Measurements from ENCODE around the gene NT5DC1.

NT5DC1 gene

GRCh38 chr6:116055513-116055912, 45.1 kb upstream of the NT5DC1 start:
- Histone ChIP-seq H3K27me3 (ENCODE audit: insufficient read depth, poor library complexity, severe bottlenecking) (peaks cover 6% of the 10 kb centered on the region), H3K4me3 (replicated peaks; ENCODE audit: insufficient read depth, low read length) (no peak overlapping the region), H3K27ac (replicated peaks) (no peak overlapping the region)
- no peak for TF ChIP-seq REST (IDR thresholded peaks at IDR 0.05; ENCODE audit: insufficient replicate concordance, low read depth)
- no peak for TF ChIP-seq GABPA (IDR thresholded peaks at IDR 0.05; ENCODE audit: low read depth)
- TF ChIP-seq CTCF (IDR thresholded peaks at IDR 0.05; ENCODE audit: insufficient read depth, low read length) = no peak
- no peak for TF ChIP-seq SPI1 (IDR thresholded peaks at IDR 0.05; ENCODE audit: borderline replicate concordance, low read depth)
- no peak for TF ChIP-seq POLR2AphosphoS5 (IDR thresholded peaks at IDR 0.05; ENCODE audit: low read depth)
- DNase-seq (ENCODE audit: low read depth in 1 of 2, low spot score in 1 of 2) = no peak

GRCh38 chr6:116057766-116058165, 42.9 kb upstream of the NT5DC1 start:
- no peak for DNase-seq (ENCODE audit: low read depth in 1 of 2, low spot score in 1 of 2)
- no peaks in the 10 kb centered on the region for H3K27me3 ChIP-seq (ENCODE audit: insufficient read depth, poor library complexity, severe bottlenecking)
- TF ChIP-seq REST (IDR thresholded peaks at IDR 0.05; ENCODE audit: insufficient replicate concordance, low read depth) (no peak), CTCF (IDR thresholded peaks at IDR 0.05; ENCODE audit: insufficient read depth, low read length) (no peak), POLR2AphosphoS5 (IDR thresholded peaks at IDR 0.05; ENCODE audit: low read depth) (no peak), GABPA (IDR thresholded peaks at IDR 0.05; ENCODE audit: low read depth) (no peak), SPI1 (IDR thresholded peaks at IDR 0.05; ENCODE audit: borderline replicate concordance, low read depth) (no peak)
- no peak overlapping the region for H3K27ac ChIP-seq (replicated peaks)
- no peak overlapping the region for H3K4me3 ChIP-seq (replicated peaks; ENCODE audit: insufficient read depth, low read length)

GRCh38 chr6:116059713-116060571, 40.7 kb upstream of the NT5DC1 start:
- TF ChIP-seq CTCF (IDR thresholded peaks at IDR 0.05; ENCODE audit: insufficient read depth, low read length) = no peak
- no peak for TF ChIP-seq REST (IDR thresholded peaks at IDR 0.05; ENCODE audit: insufficient replicate concordance, low read depth)
- TF ChIP-seq POLR2AphosphoS5 (IDR thresholded peaks at IDR 0.05; ENCODE audit: low read depth) = no peak
- TF ChIP-seq GABPA (IDR thresholded peaks at IDR 0.05; ENCODE audit: low read depth) = no peak
- no peak; the same call in 1 of the 2 replicates for TF ChIP-seq SPI1 (IDR thresholded peaks at IDR 0.05; ENCODE audit: borderline replicate concordance, low read depth)
- H3K27me3 ChIP-seq (ENCODE audit: insufficient read depth, poor library complexity, severe bottlenecking) = no peaks in the 10 kb centered on the region
- no peak overlapping the region for H3K4me3 ChIP-seq (replicated peaks; ENCODE audit: insufficient read depth, low read length)
- peak in 1 of 2 experiments; percentile 22 for DNase-seq (ENCODE audit: low read depth in 1 of 2, low spot score in 1 of 2)
- no peak overlapping the region for H3K27ac ChIP-seq (replicated peaks)

All from HL-60 (cell line).